Stimulated activated memory B cell treated with anti-CD40 and anti-IgM and Interleukin-4, amounts not matched to agents 10 μg/mL and 1 μg/mL and 100 μg/mL, for 72 hours (primary cell): Measurements from ENCODE around the gene WWTR1.

Experiments used
- ATAC-seq: fragments of 150-1000 bp; cut with Tn5 transposase; 2 replicates; pipeline ENCODE4 v1.10.0; 2021
- H3K27ac Mint-ChIP-seq: one replicate; pipeline ENCODE4 v1.8.0; 2022; ENCODE audit warnings: mild to moderate bottlenecking, mixed read lengths
- H3K27me3 Mint-ChIP-seq: one replicate; pipeline ENCODE4 v1.8.0; 2022; ENCODE audit warnings: mixed read lengths
- H3K36me3 Mint-ChIP-seq: one replicate; pipeline ENCODE4 v1.8.0; 2022; ENCODE audit warnings: mixed read lengths
- H3K4me1 Mint-ChIP-seq: one replicate; pipeline ENCODE4 v1.8.0; 2022; ENCODE audit warnings: mixed read lengths
- H3K4me3 Mint-ChIP-seq: one replicate; pipeline ENCODE4 v1.8.0; 2022; ENCODE audit warnings: mild to moderate bottlenecking, moderate library complexity, mixed read lengths
- H3K9me3 Mint-ChIP-seq: one replicate; pipeline ENCODE4 v1.8.0; 2022; ENCODE audit warnings: mixed read lengths

The WWTR1 gene

DNA sequence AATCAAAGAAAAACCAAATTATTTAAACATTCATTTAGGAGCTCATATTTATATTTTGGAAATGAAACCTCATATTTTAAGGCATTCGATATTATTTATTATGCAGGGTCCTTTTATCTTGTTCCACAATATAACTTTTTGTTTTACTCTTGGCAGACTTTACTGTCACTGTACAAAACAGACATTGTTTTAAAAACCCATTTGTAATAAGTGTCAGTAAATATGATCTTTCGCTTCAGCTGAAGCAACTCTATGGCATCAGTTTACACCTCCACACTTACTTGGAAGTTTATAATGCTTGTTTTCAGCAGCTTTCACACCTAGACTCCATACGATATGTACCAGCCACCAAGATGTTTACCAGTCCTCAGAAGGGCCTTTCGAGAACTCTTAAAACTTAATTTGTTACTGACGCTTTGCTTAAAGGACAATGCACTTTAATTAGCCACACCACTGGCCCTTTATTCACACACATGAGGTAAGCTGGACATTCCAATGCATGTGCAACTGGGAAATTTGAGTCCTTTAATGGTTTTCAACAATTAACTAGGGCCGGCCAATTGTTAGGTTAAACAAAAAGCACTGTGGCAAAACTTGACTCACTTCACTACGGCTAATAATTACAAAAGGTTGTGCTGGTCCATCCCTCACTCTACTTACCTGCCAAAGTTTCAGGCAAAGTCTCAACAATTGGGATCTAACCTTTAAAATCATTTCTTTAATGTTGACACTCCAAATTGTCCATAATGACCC lies 16.7 kb downstream of the WWTR1 start:
- ATAC-seq: no peak
- no peak overlapping the region for H3K27ac Mint-ChIP-seq
- H3K27me3 Mint-ChIP-seq: peaks cover 11% of the 10 kb centered on the region
- no peaks in the 10 kb centered on the region for H3K4me1 Mint-ChIP-seq
- H3K9me3 Mint-ChIP-seq: no peaks in the 10 kb centered on the region
- no peaks in the 10 kb centered on the region for H3K36me3 Mint-ChIP-seq
- no peak overlapping the region for H3K4me3 Mint-ChIP-seq

DNA sequence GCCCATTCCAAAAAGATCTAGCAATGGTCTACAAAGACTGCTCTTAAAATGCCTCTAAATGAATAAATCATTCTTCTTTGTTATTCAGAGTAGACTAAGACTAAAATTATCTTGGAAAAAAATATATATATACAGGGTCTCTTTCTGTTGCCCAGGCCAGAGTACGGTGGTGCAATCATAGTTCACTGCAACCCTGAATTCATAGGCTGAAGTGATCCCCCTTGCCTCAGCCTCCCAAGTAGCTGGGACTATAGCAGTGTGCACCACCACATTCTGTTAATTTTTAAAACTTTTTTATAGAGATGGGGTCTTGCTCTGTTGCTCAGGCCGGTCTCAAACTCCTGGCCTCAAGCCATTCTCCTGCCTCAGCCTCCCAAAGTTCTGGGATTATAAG lies 18.7 kb downstream of the WWTR1 start:
- Mint-ChIP-seq H3K4me3 (no peak overlapping the region), H3K4me1 (no peaks in the 10 kb centered on the region), H3K27ac (no peak overlapping the region), H3K27me3 (peaks cover 30% of the 10 kb centered on the region), H3K36me3 (no peaks in the 10 kb centered on the region), H3K9me3 (no peaks in the 10 kb centered on the region)
- no peak for ATAC-seq

DNA sequence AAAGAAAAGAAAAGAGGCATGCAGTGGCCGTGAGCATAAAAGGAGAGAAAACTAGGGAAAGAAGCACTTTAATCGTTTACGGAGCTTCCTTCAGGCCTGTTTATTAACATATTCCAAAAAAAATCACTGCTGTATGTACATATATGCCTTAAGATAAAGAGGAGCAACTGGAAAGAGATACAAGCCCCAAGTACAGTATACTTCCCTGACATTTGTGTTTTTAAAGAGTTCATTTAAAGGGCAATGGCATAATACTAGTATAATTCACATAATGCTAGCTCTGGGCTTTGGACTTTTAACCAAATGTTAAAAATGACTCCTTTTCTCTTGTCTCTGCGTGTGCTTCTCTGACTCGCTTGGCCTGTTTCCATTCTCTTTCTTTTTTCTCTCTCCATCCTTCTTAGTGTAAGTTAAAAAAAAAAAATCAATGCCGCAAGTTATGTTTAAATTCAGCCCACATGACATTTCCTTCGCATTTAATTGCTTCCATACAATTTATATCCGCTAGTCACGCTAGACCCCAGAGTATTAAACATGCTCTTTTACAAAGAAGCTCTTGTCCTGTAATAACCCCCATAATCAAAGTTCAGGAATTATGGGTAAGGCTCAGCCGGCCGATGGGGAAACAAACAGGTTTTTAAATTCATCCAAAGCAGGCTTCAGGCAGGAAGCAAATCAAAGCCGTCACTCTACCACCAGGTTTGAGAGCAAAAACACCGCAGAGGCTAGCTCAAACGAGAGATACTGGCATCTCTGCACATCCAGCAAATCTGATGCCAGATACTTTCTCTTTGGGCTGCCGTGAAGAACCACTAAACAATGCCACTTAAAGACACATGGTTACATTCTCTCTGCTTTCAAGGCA lies 19.4 kb downstream of the WWTR1 start:
- Mint-ChIP-seq H3K4me3 (no peak overlapping the region), H3K9me3 (no peaks in the 10 kb centered on the region), H3K27me3 (peaks cover 36% of the 10 kb centered on the region), H3K36me3 (no peaks in the 10 kb centered on the region), H3K27ac (no peak overlapping the region), H3K4me1 (no peaks in the 10 kb centered on the region)
- ATAC-seq: no peak

DNA sequence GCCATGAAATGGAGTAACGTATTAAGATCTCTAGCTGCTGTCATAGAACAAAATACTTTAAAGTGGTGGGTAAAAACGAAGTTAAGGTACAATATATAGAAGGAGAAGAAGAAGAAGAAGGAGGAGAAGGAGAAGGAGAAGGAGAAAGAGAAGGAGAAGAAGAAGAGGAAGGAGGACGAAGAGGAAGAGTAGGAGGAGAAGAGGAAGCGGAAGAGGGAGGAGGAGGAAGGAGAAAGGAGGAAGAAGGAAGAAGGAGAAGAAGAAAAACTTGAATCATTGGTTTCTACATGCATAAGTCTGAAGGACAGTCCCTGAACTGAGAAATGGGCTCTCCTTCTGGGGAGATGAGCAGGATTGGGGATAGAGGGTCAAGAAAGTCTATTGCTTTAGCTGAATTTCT lies 22.4 kb downstream of the WWTR1 start:
- no peak overlapping the region for H3K4me3 Mint-ChIP-seq
- ATAC-seq: no peak
- no peaks in the 10 kb centered on the region for H3K9me3 Mint-ChIP-seq
- H3K27me3 Mint-ChIP-seq: peaks cover 41% of the 10 kb centered on the region
- H3K36me3 Mint-ChIP-seq: no peaks in the 10 kb centered on the region
- H3K27ac Mint-ChIP-seq: no peak overlapping the region
- H3K4me1 Mint-ChIP-seq: no peaks in the 10 kb centered on the region

DNA sequence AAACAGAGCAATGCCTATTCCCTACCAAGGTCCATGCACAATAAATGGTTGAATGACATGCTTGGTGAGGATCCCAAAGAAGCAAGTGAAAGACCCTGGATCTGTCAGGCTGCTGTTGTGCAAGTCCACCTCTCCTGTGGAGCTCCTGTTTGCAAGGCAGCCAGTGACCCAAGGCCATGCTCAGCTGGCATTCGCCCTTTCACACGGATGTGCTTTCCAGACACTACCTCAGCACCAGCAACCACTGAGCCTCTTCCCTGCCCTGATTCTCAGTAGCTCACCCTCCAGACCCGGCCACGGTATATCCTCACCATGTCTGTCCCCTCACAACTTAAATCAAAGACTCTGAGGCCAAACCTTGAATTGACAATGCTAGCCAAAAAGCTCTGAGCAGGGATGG lies 23.3 kb downstream of the WWTR1 start:
- Mint-ChIP-seq H3K4me3 (no peak overlapping the region), H3K27me3 (peaks cover 41% of the 10 kb centered on the region), H3K27ac (no peak overlapping the region), H3K4me1 (no peaks in the 10 kb centered on the region), H3K9me3 (no peaks in the 10 kb centered on the region), H3K36me3 (no peaks in the 10 kb centered on the region)
- no peak for ATAC-seq

DNA sequence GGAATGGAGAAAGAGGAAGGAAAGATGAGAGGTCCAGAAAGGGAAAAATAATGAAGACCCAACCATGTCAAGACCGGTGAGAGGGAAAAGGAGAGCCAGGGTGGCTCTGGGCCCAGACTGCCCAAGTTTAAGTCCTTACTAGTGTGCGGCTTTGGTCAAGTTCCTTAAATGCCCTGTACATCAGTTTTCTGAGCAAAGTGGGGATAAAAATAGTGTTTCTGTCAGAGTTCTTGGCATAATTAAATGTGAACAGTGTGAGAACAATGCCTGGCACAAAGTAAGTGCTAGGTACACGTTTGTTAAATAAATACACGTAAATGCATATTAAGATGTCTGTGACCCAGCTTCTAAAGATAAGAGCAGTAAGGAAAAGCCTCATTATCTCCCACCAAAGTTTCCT lies 23.8 kb downstream of the WWTR1 start:
- no peaks in the 10 kb centered on the region for H3K9me3 Mint-ChIP-seq

DNA sequence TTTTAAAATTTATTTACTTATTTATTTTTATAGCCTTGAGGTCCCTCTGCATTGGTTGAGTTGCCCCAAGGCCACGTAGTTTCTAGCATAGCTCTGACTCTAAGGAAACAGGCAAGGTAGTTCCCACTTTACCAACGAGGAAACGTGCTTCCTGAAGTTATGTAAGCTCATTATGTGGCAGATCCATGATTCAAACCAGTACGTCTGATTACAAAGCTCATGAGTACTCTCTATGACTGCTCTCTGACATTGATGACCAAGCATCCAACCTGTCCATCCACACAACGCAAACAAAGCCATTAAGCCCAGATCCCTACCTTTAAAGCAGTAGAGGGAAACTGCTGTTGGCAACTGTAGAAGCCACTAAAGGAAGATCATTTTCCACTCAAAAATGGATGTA lies 25.6 kb downstream of the WWTR1 start:
- H3K27me3 Mint-ChIP-seq: peaks cover 30% of the 10 kb centered on the region
- no peak for ATAC-seq
- no peak overlapping the region for H3K4me3 Mint-ChIP-seq
- no peaks in the 10 kb centered on the region for H3K36me3 Mint-ChIP-seq
- no peaks in the 10 kb centered on the region for H3K9me3 Mint-ChIP-seq
- no peaks in the 10 kb centered on the region for H3K4me1 Mint-ChIP-seq
- H3K27ac Mint-ChIP-seq: no peak overlapping the region

More for the DNA sequence above, 23.8 kb downstream of the WWTR1 start:
- no peak for ATAC-seq
- H3K27ac Mint-ChIP-seq: no peak overlapping the region
- no peaks in the 10 kb centered on the region for H3K4me1 Mint-ChIP-seq
- peaks cover 41% of the 10 kb centered on the region for H3K27me3 Mint-ChIP-seq
- no peaks in the 10 kb centered on the region for H3K36me3 Mint-ChIP-seq
- H3K4me3 Mint-ChIP-seq: no peak overlapping the region

DNA sequence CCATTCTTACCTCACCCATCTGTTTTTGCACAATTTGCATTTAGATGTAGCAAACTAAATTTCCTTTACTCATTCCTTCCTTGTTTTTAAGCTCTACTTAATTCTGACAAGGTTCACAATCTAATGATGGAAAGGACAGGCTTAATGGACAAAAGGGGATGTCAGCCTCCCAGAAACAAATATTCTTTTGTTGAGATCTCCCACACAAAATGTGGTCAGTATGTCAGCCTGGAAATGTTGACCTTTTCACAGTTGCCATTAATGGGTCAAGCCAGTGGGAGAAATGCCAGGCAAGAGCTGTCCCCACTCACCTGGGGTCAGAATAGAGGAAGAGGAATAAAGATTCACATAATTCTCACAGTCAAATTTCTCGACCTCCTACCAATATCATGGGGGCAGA lies 27.0 kb downstream of the WWTR1 start:
- Mint-ChIP-seq H3K36me3 (no peaks in the 10 kb centered on the region), H3K4me3 (no peak overlapping the region), H3K27me3 (peaks cover 30% of the 10 kb centered on the region), H3K9me3 (no peaks in the 10 kb centered on the region), H3K4me1 (no peaks in the 10 kb centered on the region), H3K27ac (no peak overlapping the region)
- no peak for ATAC-seq

DNA sequence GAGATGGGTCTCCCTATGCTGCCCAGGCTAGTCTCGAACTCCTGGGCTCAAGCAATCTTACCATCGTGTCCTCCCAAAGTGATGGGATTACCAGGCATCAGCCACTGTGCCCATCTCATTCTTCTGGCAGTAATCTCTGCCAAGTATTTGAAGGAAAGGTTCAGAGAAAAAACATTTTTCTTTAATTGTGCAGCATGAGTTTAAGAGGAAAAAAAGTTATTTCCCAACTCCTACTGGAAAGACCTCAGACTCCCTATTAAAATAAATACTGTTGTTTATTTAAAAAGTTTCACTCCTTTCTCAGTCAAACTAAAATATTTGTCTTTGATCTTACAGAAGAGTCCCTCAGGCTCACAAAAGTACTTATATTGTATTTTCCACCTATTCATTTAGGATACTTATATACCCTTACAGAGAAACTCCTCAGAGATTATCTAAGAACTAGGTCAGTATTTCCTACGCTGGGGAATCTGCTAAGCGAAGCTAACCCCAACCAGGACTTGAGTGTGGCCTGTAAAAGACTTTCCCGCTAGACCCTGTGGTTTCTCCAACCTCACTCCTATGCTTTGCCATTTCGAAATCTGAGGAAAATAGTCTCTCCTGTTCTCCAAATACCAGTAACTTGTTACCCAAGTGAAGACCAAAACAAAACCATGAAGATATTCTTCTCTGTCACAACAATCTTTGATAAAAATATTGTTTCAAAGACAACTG lies 28.7 kb downstream of the WWTR1 start:
- H3K27ac Mint-ChIP-seq: no peak overlapping the region
- no peak overlapping the region for H3K4me3 Mint-ChIP-seq
- peaks cover 18% of the 10 kb centered on the region for H3K27me3 Mint-ChIP-seq
- no peaks in the 10 kb centered on the region for H3K9me3 Mint-ChIP-seq
- H3K4me1 Mint-ChIP-seq: no peaks in the 10 kb centered on the region
- ATAC-seq: no peak
- H3K36me3 Mint-ChIP-seq: no peaks in the 10 kb centered on the region

DNA sequence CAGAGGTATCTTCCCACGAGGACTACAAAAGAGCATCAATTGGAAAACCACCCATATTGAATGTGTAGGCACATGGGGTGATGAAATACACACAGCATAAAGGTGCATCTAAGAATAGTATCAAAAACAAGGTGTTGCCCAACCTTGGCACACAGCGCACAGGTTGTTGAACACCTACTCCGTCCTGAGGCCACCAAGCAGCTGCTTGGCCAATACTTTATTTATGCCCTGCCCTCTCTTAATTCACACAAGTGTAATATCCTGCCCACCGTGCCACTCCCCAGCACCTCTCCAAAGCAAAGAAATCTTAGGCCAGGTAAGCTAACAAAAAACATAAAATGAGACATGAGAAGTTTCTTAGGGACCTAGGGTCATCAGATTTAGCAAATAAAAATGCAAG lies 31.2 kb downstream of the WWTR1 start:
- Mint-ChIP-seq H3K27me3 (peaks cover 8% of the 10 kb centered on the region), H3K27ac (no peak overlapping the region)

DNA sequence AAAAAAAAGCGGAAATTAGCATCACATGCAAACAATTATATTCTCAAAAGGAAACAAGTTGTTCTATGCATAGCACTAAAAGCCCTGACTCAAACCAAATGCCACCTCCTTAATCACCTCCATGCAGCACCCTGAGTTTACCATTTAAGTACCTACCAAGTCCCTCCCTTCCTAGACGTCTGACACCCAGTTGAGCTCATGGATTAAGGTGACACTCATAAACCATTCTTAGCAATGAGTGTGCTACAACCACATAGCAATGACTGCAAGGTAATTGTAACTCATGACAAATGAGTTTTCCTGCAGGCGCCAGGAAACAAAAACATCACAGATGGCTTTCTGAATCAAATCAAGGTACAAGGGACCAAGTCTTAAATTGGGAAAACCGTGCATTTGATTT lies 32.0 kb downstream of the WWTR1 start:
- H3K4me3 Mint-ChIP-seq: no peak overlapping the region
- no peak overlapping the region for H3K27ac Mint-ChIP-seq
- H3K9me3 Mint-ChIP-seq: no peaks in the 10 kb centered on the region
- peaks cover 4% of the 10 kb centered on the region for H3K4me1 Mint-ChIP-seq
- no peaks in the 10 kb centered on the region for H3K36me3 Mint-ChIP-seq
- H3K27me3 Mint-ChIP-seq: peaks cover 8% of the 10 kb centered on the region
- no peak for ATAC-seq

More for the DNA sequence above, 31.2 kb downstream of the WWTR1 start:
- Mint-ChIP-seq H3K9me3 (no peaks in the 10 kb centered on the region), H3K36me3 (no peaks in the 10 kb centered on the region), H3K4me1 (peaks cover 4% of the 10 kb centered on the region), H3K4me3 (no peak overlapping the region)
- ATAC-seq: no peak

DNA sequence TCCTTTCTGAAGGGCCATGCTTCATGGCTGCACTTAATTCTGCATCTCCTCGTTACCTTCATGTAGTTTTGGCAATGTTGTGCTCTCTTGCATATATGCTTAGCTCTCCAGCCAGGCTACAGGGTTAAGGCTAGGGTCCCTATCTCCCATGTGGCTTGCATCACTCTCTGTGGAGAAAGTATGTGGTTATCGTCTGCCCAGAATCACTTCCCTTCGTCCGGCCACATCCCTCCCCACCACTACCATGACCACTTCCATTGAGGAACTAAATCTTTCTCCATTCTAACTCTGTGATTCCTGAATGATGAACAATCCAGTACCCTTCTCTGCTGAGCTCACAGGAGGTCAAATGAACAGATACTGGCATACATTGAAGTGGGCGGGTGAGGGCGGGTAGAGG lies 34.0 kb downstream of the WWTR1 start:
- peaks cover 4% of the 10 kb centered on the region for H3K4me1 Mint-ChIP-seq
- peaks cover 8% of the 10 kb centered on the region for H3K27me3 Mint-ChIP-seq
- no peaks in the 10 kb centered on the region for H3K9me3 Mint-ChIP-seq
- no peaks in the 10 kb centered on the region for H3K36me3 Mint-ChIP-seq
- H3K27ac Mint-ChIP-seq: no peak overlapping the region
- no peak overlapping the region for H3K4me3 Mint-ChIP-seq
- no peak for ATAC-seq

DNA sequence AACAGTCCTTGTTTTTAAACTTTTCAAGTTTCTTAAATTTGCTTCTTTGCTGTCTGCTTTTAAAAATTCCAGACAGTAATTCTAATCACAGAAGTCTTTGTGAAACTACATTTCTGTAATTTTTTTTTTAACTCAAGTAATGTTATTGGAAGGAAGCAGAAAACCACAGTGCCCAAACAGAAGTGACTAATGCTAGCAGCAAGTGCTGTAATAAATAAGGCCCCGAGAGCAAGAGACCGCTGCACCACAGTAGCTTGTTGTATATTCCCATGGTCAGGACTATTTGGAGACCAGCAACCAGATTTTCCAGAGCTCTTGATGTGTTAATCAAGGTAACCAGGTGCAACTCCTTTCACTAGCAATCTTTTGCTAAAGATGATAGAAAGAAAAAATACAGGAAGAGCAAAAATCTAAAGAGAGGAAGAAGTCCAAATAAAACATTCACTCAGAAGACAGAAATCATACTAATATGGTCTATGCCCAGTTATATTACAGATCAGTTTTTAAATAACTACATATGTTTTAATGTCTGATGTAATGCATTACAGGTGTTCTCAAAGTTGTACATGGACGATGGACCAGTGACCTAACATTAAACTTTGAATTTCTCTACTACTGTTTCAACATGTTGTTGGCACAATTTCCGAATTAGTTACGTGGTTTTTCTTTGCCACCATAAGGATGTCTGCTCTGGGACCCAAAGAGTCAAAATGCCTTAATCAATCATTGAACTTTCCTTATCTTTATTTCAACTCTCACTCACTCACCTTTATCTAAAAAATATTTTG lies 36.4 kb downstream of the WWTR1 start:
- Mint-ChIP-seq H3K4me3 (no peak overlapping the region), H3K27ac (no peak overlapping the region), H3K4me1 (peaks cover 4% of the 10 kb centered on the region), H3K27me3 (peaks cover 8% of the 10 kb centered on the region), H3K36me3 (no peaks in the 10 kb centered on the region), H3K9me3 (no peaks in the 10 kb centered on the region)
- ATAC-seq: no peak

DNA sequence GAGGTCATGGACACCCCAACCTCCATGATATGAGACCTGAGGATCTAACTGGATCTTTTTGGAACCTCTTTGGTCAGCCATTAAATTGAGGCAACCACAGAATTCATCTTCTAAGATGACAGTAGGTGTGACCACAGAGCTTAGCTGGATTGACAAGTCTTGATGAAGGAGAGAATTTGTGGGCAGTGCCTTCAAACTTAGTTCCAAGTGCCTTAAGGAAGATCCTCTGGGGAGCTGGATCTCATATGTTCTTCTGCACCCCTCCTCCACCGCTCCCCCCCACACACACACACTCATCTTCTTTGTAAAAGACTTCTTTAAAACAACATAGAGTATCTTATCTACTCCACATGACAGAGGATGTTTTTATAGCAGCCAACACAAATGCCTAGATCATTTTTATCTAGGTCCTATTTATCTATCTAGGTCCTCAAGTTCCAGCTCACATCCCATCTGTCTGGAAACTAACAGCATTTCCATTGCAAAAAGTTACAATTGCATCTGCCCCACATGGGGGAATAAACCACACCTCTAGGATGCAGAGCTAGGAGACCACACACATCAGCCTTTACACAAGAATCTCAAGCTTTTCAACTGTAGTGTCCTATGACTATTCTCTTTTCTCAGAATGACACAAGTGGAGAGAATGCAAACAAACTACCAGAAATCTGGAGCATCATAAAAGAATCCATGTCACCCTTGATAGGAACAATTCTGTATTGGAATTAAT lies 37.4 kb downstream of the WWTR1 start:
- no peaks in the 10 kb centered on the region for H3K36me3 Mint-ChIP-seq
- H3K4me3 Mint-ChIP-seq: no peak overlapping the region
- H3K4me1 Mint-ChIP-seq: peaks cover 4% of the 10 kb centered on the region
- no peak for ATAC-seq
- H3K27ac Mint-ChIP-seq: no peak overlapping the region
- no peaks in the 10 kb centered on the region for H3K9me3 Mint-ChIP-seq
- H3K27me3 Mint-ChIP-seq: peaks cover 1% of the 10 kb centered on the region
